ENCODE results near the gene SLC38A10. TPM values are rescaled to one million over a fixed set of nuclear protein-coding genes. Genes with fewer than 3 reads are reported as not detected.
A peak's percentile ranks its signal among the peaks of the same experiment; 100 is the strongest.

SLC38A10 gene
- total and polyA plus RNA-seq, 12 donors, result 27.8 to 56.2 (median 38.4) TPM

GRCh38 chr17:81247339-81247990 is 47.6 kb downstream of the SLC38A10 start:
- H3K4me1 ChIP-seq, result peaks cover 0 to 4% (median 0%) of the 10 kb centered on the region in 9 donors
- no peak overlapping the region for H3K4me3 ChIP-seq
- intact Hi-C loops (cut with DNase I), result loop anchor here in 1 of 10 donors (10.0 kb wide), 1 partner anchor 223 kb away; no protein-coding TSS in a partner anchor
- DNase-seq (no peak), ATAC-seq (no peak)
- no peak for TF ChIP-seq CTCF (IDR thresholded peaks at IDR 0.05)
- 94 to 95% methylated on average over 14 of the region's 15 CpGs for WGBS, 2 donors
- H3K9me3 ChIP-seq, result no peaks in the 10 kb centered on the region
- H3K27me3 ChIP-seq, result no peaks in the 10 kb centered on the region
- H3K27ac ChIP-seq, result no peak overlapping the region
- H3K36me3 ChIP-seq, result peaks cover 0 to 66% (median 7%) of the 10 kb centered on the region in 9 donors

- Histone ChIP-seq H3K9me3 (no peaks in the 10 kb centered on the region), H3K36me3 (peaks cover 0 to 60% (median 6%) of the 10 kb centered on the region in 9 donors), H3K27ac (no peak overlapping the region), H3K4me1 (peaks cover 0 to 9% (median 0%) of the 10 kb centered on the region in 9 donors), H3K27me3 (no peaks in the 10 kb centered on the region), H3K4me3 (no peak overlapping the region)
- DNase-seq (peak in 1 of 2 donors; percentile 13), ATAC-seq (no peak)
- 94 to 95% methylated on average over 28 of the region's 28 CpGs for WGBS, 2 donors
- no peak for TF ChIP-seq CTCF (IDR thresholded peaks at IDR 0.05)
- intact Hi-C loops (cut with DNase I), result loop anchor here in 1 of 10 donors (10.0 kb wide), 1 partner anchor 222 kb away; no protein-coding TSS in a partner anchor
These were observed 48.3 kb downstream of the SLC38A10 start for GRCh38 chr17:81246679-81247338.

GRCh38 chr17:81246343-81246670 is 48.8 kb downstream of the SLC38A10 start:
- ATAC-seq, result no peak
- intact Hi-C loops (cut with DNase I), result loop anchor here in 1 of 10 donors (10.0 kb wide), 1 partner anchor 222 kb away; no protein-coding TSS in a partner anchor
- Histone ChIP-seq H3K27ac (no peak overlapping the region), H3K27me3 (no peaks in the 10 kb centered on the region), H3K36me3 (peaks cover 0 to 59% (median 6%) of the 10 kb centered on the region in 9 donors), H3K9me3 (no peaks in the 10 kb centered on the region), H3K4me3 (no peak overlapping the region), H3K4me1 (peaks cover 0 to 14% (median 0%) of the 10 kb centered on the region in 9 donors)
- WGBS, 2 donors, result 91 to 94% methylated on average over 10 of the region's 10 CpGs
- DNase-seq, result peak in 1 of 2 donors; percentile 10
- TF ChIP-seq CTCF (IDR thresholded peaks at IDR 0.05), result no peak

GRCh38 chr17:81245665-81246342 is 49.3 kb downstream of the SLC38A10 start:
- H3K27ac ChIP-seq, result no peak overlapping the region
- no peaks in the 10 kb centered on the region for H3K27me3 ChIP-seq
- H3K4me1 ChIP-seq, result peaks cover 0 to 12% (median under 1%) of the 10 kb centered on the region in 9 donors
- DNase-seq (peak in 1 of 2 donors; percentile 15), ATAC-seq (no peak)
- H3K4me3 ChIP-seq, result no peak overlapping the region
- TF ChIP-seq CTCF (IDR thresholded peaks at IDR 0.05), result no peak
- H3K36me3 ChIP-seq, result peaks cover 0 to 59% (median 6%) of the 10 kb centered on the region in 9 donors
- H3K9me3 ChIP-seq, result no peaks in the 10 kb centered on the region
- 78% methylated on average over 35 to 37 of the region's 37 CpGs for WGBS, 2 donors
- intact Hi-C loops (cut with DNase I), result loop anchor here in 1 of 10 donors (10.0 kb wide), 1 partner anchor 221 kb away; no protein-coding TSS in a partner anchor

Measured in heart right ventricle (tissue), 16 donors.